Measurements from ENCODE around the gene YBEY. TPM values are rescaled to one million over a fixed set of nuclear protein-coding genes. Genes with fewer than 3 reads are reported as not detected.

Gene YBEY
- total RNA-seq, 2 donors from 2014 or later, result 19.6 to 23.3 TPM

DNA sequence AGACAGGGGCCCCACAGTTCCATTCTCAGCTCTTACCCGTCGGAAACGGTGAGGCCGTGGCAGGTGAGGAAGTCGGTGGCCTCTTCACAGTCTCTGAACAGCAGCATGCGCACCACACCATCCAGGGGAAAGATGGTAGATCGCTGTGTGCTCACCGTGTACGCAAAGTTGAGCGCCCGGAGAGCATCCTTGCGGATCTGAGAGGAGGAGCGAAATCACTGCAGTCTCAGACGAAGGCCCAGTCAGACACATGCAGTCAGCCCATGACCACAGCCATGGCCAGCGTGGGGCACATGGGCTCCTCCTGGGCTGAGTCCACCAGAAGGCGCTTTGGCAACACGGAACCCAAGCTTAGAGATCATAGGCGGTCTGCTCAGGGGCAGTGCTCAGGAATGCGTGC is 19.2 kb upstream of the YBEY start:
- WGBS, 2 experiments (ENCODE audit: insufficient coverage in 1 of 2, insufficient read length in 1 of 2), result 93% methylated on average over 16 to 19 of the region's 19 CpGs
- no peak overlapping the region for H3K27ac ChIP-seq (ENCODE audit: low read depth, low read length)
- TF ChIP-seq, protein P1, sequence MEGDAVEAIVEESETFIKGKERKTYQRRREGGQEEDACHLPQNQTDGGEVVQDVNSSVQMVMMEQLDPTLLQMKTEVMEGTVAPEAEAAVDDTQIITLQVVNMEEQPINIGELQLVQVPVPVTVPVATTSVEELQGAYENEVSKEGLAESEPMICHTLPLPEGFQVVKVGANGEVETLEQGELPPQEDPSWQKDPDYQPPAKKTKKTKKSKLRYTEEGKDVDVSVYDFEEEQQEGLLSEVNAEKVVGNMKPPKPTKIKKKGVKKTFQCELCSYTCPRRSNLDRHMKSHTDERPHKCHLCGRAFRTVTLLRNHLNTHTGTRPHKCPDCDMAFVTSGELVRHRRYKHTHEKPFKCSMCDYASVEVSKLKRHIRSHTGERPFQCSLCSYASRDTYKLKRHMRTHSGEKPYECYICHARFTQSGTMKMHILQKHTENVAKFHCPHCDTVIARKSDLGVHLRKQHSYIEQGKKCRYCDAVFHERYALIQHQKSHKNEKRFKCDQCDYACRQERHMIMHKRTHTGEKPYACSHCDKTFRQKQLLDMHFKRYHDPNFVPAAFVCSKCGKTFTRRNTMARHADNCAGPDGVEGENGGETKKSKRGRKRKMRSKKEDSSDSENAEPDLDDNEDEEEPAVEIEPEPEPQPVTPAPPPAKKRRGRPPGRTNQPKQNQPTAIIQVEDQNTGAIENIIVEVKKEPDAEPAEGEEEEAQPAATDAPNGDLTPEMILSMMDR (conservative IDR thresholded peaks at IDR 0.05), result no peak
- no peaks in the 10 kb centered on the region for H3K9me3 ChIP-seq (ENCODE audit: control insufficient read depth, low read length)
- Mint-ChIP-seq H3K9me3 (no peaks in the 10 kb centered on the region), H3K4me3 (no peak overlapping the region), H3K4me1 (no peaks in the 10 kb centered on the region), H3K27ac (no peak overlapping the region), H3K36me3 (ENCODE audit: low read depth) (peaks cover 78% of the 10 kb centered on the region), H3K27me3 (ENCODE audit: insufficient read depth) (no peaks in the 10 kb centered on the region)
- H3K9ac ChIP-seq (ENCODE audit: extremely low read depth, low read length, poor library complexity, severe bottlenecking), result no peak overlapping the region
- no peak for DNase-seq
- H3K36me3 ChIP-seq (ENCODE audit: control insufficient read depth, insufficient read depth, low read length), result peaks cover 79% of the 10 kb centered on the region
- no peak overlapping the region for H3K4me3 ChIP-seq (ENCODE audit: low read length)
- no peaks in the 10 kb centered on the region for H3K4me1 ChIP-seq (ENCODE audit: control insufficient read depth, insufficient read depth, low read length)
- H3K27me3 ChIP-seq (ENCODE audit: control insufficient read depth, insufficient read depth, low read length, poor library complexity, severe bottlenecking), result no peaks in the 10 kb centered on the region

DNA sequence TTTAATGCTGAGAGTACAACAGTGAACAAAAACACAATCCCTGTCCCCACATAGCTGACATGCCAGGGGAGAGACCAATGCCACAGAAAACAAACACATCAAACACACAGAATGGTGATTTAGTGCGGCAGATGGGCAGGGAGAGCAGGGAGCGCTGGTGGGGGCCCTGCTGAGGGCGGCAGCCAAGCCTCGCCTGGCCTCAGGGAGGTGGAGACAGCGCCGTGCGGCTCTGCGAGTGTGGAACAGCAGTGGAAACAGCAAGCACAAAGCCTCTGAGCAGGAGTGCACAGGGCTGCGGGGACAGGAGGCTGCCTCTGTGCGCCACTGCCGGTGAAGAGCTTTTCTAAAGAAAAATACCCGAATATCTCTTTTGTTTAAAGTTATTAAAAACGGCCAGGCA is 17.8 kb upstream of the YBEY start:
- Histone ChIP-seq H3K36me3 (ENCODE audit: control insufficient read depth, insufficient read depth, low read length) (peaks cover 82% of the 10 kb centered on the region), H3K4me1 (ENCODE audit: control insufficient read depth, insufficient read depth, low read length) (no peaks in the 10 kb centered on the region), H3K27me3 (ENCODE audit: control insufficient read depth, insufficient read depth, low read length, poor library complexity, severe bottlenecking) (no peaks in the 10 kb centered on the region), H3K9me3 (ENCODE audit: control insufficient read depth, low read length) (no peaks in the 10 kb centered on the region), H3K4me3 (ENCODE audit: low read length) (no peak overlapping the region), H3K9ac (ENCODE audit: extremely low read depth, low read length, poor library complexity, severe bottlenecking) (no peak overlapping the region), H3K27ac (ENCODE audit: low read depth, low read length) (no peak overlapping the region)
- no peaks in the 10 kb centered on the region for H3K9me3 Mint-ChIP-seq
- H3K4me1 Mint-ChIP-seq, result no peaks in the 10 kb centered on the region
- no peak overlapping the region for H3K27ac Mint-ChIP-seq
- H3K4me3 Mint-ChIP-seq, result no peak overlapping the region
- H3K36me3 Mint-ChIP-seq (ENCODE audit: low read depth), result peaks cover 77% of the 10 kb centered on the region
- 95 to 97% methylated on average over 11 to 13 of the region's 13 CpGs for WGBS, 2 experiments (ENCODE audit: insufficient coverage in 1 of 2, insufficient read length in 1 of 2)
- H3K27me3 Mint-ChIP-seq (ENCODE audit: insufficient read depth), result no peaks in the 10 kb centered on the region
- DNase-seq, result no peak
- TF ChIP-seq, protein P1 (conservative IDR thresholded peaks at IDR 0.05), result no peak

DNA sequence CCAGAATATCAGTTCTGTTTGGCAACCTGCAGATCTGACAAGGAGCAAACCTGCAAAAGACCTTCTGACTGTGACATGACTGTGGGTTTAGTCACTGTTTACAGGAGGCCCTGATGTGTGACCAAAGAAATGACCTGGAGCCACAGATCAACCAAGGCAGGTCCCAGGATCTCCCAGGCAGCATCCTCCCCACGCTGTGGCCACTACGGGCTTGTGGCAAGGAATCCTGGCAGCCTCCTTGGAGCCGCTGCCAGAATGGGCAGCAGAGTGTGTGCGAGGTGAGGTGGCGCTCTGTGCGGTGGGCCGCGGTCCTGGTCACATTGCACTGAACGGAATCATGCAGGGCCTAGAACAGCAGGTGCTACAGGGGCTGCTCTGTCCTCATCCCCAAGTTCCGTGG is 16.7 kb upstream of the YBEY start:
- Histone ChIP-seq H3K9me3 (ENCODE audit: control insufficient read depth, low read length) (no peaks in the 10 kb centered on the region), H3K9ac (ENCODE audit: extremely low read depth, low read length, poor library complexity, severe bottlenecking) (no peak overlapping the region), H3K27ac (ENCODE audit: low read depth, low read length) (no peak overlapping the region), H3K27me3 (ENCODE audit: control insufficient read depth, insufficient read depth, low read length, poor library complexity, severe bottlenecking) (no peaks in the 10 kb centered on the region), H3K36me3 (ENCODE audit: control insufficient read depth, insufficient read depth, low read length) (peaks cover 84% of the 10 kb centered on the region), H3K4me1 (ENCODE audit: control insufficient read depth, insufficient read depth, low read length) (no peaks in the 10 kb centered on the region), H3K4me3 (ENCODE audit: low read length) (no peak overlapping the region)
- no peaks in the 10 kb centered on the region for H3K27me3 Mint-ChIP-seq (ENCODE audit: insufficient read depth)
- peaks cover 76% of the 10 kb centered on the region for H3K36me3 Mint-ChIP-seq (ENCODE audit: low read depth)
- H3K27ac Mint-ChIP-seq, result no peak overlapping the region
- H3K4me1 Mint-ChIP-seq, result no peaks in the 10 kb centered on the region
- 96% methylated on average over 10 of the region's 10 CpGs; no CpG with 5 or more reads in 1 of the 2 experiments for WGBS, 2 experiments (ENCODE audit: insufficient coverage in 1 of 2, insufficient read length in 1 of 2)
- TF ChIP-seq, protein P1 (conservative IDR thresholded peaks at IDR 0.05), result no peak
- H3K4me3 Mint-ChIP-seq, result no peak overlapping the region
- DNase-seq, result no peak
- H3K9me3 Mint-ChIP-seq, result no peaks in the 10 kb centered on the region

All from endodermal cell (in vitro differentiated cells).